GM13976 (cell line): Measurements from ENCODE around the gene IKZF3.
A peak's percentile ranks its signal among the peaks of the same experiment; 100 is the strongest.

Experiments used
- DNase-seq: peaks from one replicate; pipeline ENCODE4 v3.0.0; 2012; ENCODE audit warnings: low spot score
- CTCF ChIP-seq: IDR thresholded peaks from 2 replicates; pipeline ENCODE4 v1.5.1; 2012; ENCODE audit warnings: borderline replicate concordance, mild to moderate bottlenecking; ENCODE audit not compliant: insufficient read depth; ENCODE audit errors: extremely low read depth, missing control alignments, control extremely low read depth
- in situ Hi-C: fragments of 300-500 bp; cut with MboI; formaldehyde crosslinking; loops from one replicate; pipeline ENCODE4 v1.12.0; 2022; ENCODE audit warnings: low sequenced_read_pairs, mixed read lengths, inconsistent platforms; ENCODE audit not compliant: unreplicated experiment

Gene IKZF3

GRCh38 chr17:39809221-39809620, 54.9 kb downstream of the IKZF3 start:
- in situ Hi-C loops: no loop called here
- no peak for DNase-seq
- no peak for TF ChIP-seq CTCF

GRCh38 chr17:39808409-39808997, 55.6 kb downstream of the IKZF3 start:
- in situ Hi-C loops: no loop called here
- DNase-seq: no peak
- no peak for TF ChIP-seq CTCF

GRCh38 chr17:39804839-39805238, 59.3 kb downstream of the IKZF3 start:
- no peak for TF ChIP-seq CTCF
- DNase-seq: no peak
- in situ Hi-C loops: no loop called here

- no peak for TF ChIP-seq CTCF
- in situ Hi-C loops: no loop called here
- DNase-seq: no peak
These were observed 63.1 kb downstream of the IKZF3 start for GRCh38 chr17:39801055-39801454.

GRCh38 chr17:39800540-39800939, 63.6 kb downstream of the IKZF3 start:
- peak; percentile 56 for DNase-seq
- in situ Hi-C loops: no loop called here

GRCh38 chr17:39799395-39799794, 64.7 kb downstream of the IKZF3 start:
- no peak for TF ChIP-seq CTCF
- in situ Hi-C loops: no loop called here
- no peak for DNase-seq

More at GRCh38 chr17:39800540-39800939, 63.6 kb downstream of the IKZF3 start:
- TF ChIP-seq CTCF: no peak
